Measurements from ENCODE around the gene AR.

AR gene

DNA sequence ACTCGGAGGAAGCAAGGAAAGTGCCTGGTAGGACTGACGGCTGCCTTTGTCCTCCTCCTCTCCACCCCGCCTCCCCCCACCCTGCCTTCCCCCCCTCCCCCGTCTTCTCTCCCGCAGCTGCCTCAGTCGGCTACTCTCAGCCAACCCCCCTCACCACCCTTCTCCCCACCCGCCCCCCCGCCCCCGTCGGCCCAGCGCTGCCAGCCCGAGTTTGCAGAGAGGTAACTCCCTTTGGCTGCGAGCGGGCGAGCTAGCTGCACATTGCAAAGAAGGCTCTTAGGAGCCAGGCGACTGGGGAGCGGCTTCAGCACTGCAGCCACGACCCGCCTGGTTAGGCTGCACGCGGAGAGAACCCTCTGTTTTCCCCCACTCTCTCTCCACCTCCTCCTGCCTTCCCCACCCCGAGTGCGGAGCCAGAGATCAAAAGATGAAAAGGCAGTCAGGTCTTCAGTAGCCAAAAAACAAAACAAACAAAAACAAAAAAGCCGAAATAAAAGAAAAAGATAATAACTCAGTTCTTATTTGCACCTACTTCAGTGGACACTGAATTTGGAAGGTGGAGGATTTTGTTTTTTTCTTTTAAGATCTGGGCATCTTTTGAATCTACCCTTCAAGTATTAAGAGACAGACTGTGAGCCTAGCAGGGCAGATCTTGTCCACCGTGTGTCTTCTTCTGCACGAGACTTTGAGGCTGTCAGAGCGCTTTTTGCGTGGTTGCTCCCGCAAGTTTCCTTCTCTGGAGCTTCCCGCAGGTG is 637 bp downstream of the AR start:
- no peaks in the 10 kb centered on the region for H3K36me3 ChIP-seq (ENCODE audit: control insufficient read depth, insufficient read depth, low read length)
- peak overlapping the region; percentile 67; the same call in 1 of the 2 replicates for H3K4me3 ChIP-seq (ENCODE audit: low read length)
- no peak overlapping the region for H3K27ac ChIP-seq (ENCODE audit: low read length)
- no peaks in the 10 kb centered on the region for H3K27me3 ChIP-seq (ENCODE audit: control insufficient read depth, insufficient read depth, low read length)
- WGBS (ENCODE audit: insufficient coverage, insufficient read length) = no CpG with 5 or more reads among the region's 30 CpGs
- H3K9me3 ChIP-seq (ENCODE audit: control insufficient read depth, insufficient read depth, low read length) = no peaks in the 10 kb centered on the region
- DNase-seq (ENCODE audit: low read depth, low spot score) = no peak
- H3K4me1 ChIP-seq (ENCODE audit: control insufficient read depth, insufficient read depth, low read length) = no peaks in the 10 kb centered on the region; the same call in 1 of the 2 replicates

DNA sequence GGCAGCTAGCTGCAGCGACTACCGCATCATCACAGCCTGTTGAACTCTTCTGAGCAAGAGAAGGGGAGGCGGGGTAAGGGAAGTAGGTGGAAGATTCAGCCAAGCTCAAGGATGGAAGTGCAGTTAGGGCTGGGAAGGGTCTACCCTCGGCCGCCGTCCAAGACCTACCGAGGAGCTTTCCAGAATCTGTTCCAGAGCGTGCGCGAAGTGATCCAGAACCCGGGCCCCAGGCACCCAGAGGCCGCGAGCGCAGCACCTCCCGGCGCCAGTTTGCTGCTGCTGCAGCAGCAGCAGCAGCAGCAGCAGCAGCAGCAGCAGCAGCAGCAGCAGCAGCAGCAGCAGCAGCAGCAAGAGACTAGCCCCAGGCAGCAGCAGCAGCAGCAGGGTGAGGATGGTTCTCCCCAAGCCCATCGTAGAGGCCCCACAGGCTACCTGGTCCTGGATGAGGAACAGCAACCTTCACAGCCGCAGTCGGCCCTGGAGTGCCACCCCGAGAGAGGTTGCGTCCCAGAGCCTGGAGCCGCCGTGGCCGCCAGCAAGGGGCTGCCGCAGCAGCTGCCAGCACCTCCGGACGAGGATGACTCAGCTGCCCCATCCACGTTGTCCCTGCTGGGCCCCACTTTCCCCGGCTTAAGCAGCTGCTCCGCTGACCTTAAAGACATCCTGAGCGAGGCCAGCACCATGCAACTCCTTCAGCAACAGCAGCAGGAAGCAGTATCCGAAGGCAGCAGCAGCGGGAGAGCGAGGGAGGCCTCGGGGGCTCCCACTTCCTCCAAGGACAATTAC is 1.4 kb downstream of the AR start:
- DNase-seq (ENCODE audit: low read depth, low spot score) = no peak
- no CpG with 5 or more reads among the region's 35 CpGs for WGBS (ENCODE audit: insufficient coverage, insufficient read length)
- Histone ChIP-seq H3K27ac (ENCODE audit: low read length) (no peak overlapping the region), H3K4me1 (ENCODE audit: control insufficient read depth, insufficient read depth, low read length) (no peaks in the 10 kb centered on the region; the same call in 1 of the 2 replicates), H3K9me3 (ENCODE audit: control insufficient read depth, insufficient read depth, low read length) (no peaks in the 10 kb centered on the region), H3K4me3 (ENCODE audit: low read length) (peak overlapping the region; percentile 51; the same call in 1 of the 2 replicates), H3K36me3 (ENCODE audit: control insufficient read depth, insufficient read depth, low read length) (no peaks in the 10 kb centered on the region), H3K27me3 (ENCODE audit: control insufficient read depth, insufficient read depth, low read length) (no peaks in the 10 kb centered on the region)

DNA sequence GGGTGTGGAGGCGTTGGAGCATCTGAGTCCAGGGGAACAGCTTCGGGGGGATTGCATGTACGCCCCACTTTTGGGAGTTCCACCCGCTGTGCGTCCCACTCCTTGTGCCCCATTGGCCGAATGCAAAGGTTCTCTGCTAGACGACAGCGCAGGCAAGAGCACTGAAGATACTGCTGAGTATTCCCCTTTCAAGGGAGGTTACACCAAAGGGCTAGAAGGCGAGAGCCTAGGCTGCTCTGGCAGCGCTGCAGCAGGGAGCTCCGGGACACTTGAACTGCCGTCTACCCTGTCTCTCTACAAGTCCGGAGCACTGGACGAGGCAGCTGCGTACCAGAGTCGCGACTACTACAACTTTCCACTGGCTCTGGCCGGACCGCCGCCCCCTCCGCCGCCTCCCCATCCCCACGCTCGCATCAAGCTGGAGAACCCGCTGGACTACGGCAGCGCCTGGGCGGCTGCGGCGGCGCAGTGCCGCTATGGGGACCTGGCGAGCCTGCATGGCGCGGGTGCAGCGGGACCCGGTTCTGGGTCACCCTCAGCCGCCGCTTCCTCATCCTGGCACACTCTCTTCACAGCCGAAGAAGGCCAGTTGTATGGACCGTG is 2.2 kb downstream of the AR start:
- DNase-seq (ENCODE audit: low read depth, low spot score) = no peak
- no peaks in the 10 kb centered on the region for H3K9me3 ChIP-seq (ENCODE audit: control insufficient read depth, insufficient read depth, low read length)
- H3K36me3 ChIP-seq (ENCODE audit: control insufficient read depth, insufficient read depth, low read length) = no peaks in the 10 kb centered on the region
- no peak overlapping the region for H3K27ac ChIP-seq (ENCODE audit: low read length)
- no peaks in the 10 kb centered on the region; the same call in 1 of the 2 replicates for H3K4me1 ChIP-seq (ENCODE audit: control insufficient read depth, insufficient read depth, low read length)
- WGBS (ENCODE audit: insufficient coverage, insufficient read length) = no CpG with 5 or more reads among the region's 41 CpGs
- H3K27me3 ChIP-seq (ENCODE audit: control insufficient read depth, insufficient read depth, low read length) = no peaks in the 10 kb centered on the region
- H3K4me3 ChIP-seq (ENCODE audit: low read length) = peak overlapping the region; percentile 51; the same call in 1 of the 2 replicates

GRCh38 chrX:67546496-67547423 is 2.9 kb downstream of the AR start:
- Histone ChIP-seq H3K4me3 (ENCODE audit: low read length) (peak overlapping the region; percentile 51; the same call in 1 of the 2 replicates), H3K27ac (ENCODE audit: low read length) (no peak overlapping the region)

GRCh38 chrX:67555578-67556203 is 11.9 kb downstream of the AR start:
- Histone ChIP-seq H3K4me3 (ENCODE audit: low read length) (no peak overlapping the region), H3K9me3 (ENCODE audit: control insufficient read depth, insufficient read depth, low read length) (no peaks in the 10 kb centered on the region)
- DNase-seq (ENCODE audit: low read depth, low spot score) = no peak

More at GRCh38 chrX:67546496-67547423, 2.9 kb downstream of the AR start:
- Histone ChIP-seq H3K36me3 (ENCODE audit: control insufficient read depth, insufficient read depth, low read length) (no peaks in the 10 kb centered on the region), H3K4me1 (ENCODE audit: control insufficient read depth, insufficient read depth, low read length) (no peaks in the 10 kb centered on the region; the same call in 1 of the 2 replicates), H3K27me3 (ENCODE audit: control insufficient read depth, insufficient read depth, low read length) (no peaks in the 10 kb centered on the region), H3K9me3 (ENCODE audit: control insufficient read depth, insufficient read depth, low read length) (no peaks in the 10 kb centered on the region)
- no CpG with 5 or more reads among the region's 44 CpGs for WGBS (ENCODE audit: insufficient coverage, insufficient read length)
- DNase-seq (ENCODE audit: low read depth, low spot score) = no peak

GRCh38 chrX:67558267-67558666 is 14.4 kb downstream of the AR start:
- DNase-seq (ENCODE audit: low read depth, low spot score) = no peak
- Histone ChIP-seq H3K4me1 (ENCODE audit: control insufficient read depth, insufficient read depth, low read length) (no peaks in the 10 kb centered on the region), H3K9me3 (ENCODE audit: control insufficient read depth, insufficient read depth, low read length) (no peaks in the 10 kb centered on the region), H3K4me3 (ENCODE audit: low read length) (no peak overlapping the region), H3K27ac (ENCODE audit: low read length) (no peak overlapping the region), H3K36me3 (ENCODE audit: control insufficient read depth, insufficient read depth, low read length) (no peaks in the 10 kb centered on the region), H3K27me3 (ENCODE audit: control insufficient read depth, insufficient read depth, low read length) (no peaks in the 10 kb centered on the region)
- WGBS (ENCODE audit: insufficient coverage, insufficient read length) = no CpG with 5 or more reads among the region's 1 CpG

More at GRCh38 chrX:67555578-67556203, 11.9 kb downstream of the AR start:
- no CpG with 5 or more reads among the region's 7 CpGs for WGBS (ENCODE audit: insufficient coverage, insufficient read length)
- Histone ChIP-seq H3K4me1 (ENCODE audit: control insufficient read depth, insufficient read depth, low read length) (no peaks in the 10 kb centered on the region), H3K36me3 (ENCODE audit: control insufficient read depth, insufficient read depth, low read length) (no peaks in the 10 kb centered on the region), H3K27me3 (ENCODE audit: control insufficient read depth, insufficient read depth, low read length) (no peaks in the 10 kb centered on the region), H3K27ac (ENCODE audit: low read length) (no peak overlapping the region)

DNA sequence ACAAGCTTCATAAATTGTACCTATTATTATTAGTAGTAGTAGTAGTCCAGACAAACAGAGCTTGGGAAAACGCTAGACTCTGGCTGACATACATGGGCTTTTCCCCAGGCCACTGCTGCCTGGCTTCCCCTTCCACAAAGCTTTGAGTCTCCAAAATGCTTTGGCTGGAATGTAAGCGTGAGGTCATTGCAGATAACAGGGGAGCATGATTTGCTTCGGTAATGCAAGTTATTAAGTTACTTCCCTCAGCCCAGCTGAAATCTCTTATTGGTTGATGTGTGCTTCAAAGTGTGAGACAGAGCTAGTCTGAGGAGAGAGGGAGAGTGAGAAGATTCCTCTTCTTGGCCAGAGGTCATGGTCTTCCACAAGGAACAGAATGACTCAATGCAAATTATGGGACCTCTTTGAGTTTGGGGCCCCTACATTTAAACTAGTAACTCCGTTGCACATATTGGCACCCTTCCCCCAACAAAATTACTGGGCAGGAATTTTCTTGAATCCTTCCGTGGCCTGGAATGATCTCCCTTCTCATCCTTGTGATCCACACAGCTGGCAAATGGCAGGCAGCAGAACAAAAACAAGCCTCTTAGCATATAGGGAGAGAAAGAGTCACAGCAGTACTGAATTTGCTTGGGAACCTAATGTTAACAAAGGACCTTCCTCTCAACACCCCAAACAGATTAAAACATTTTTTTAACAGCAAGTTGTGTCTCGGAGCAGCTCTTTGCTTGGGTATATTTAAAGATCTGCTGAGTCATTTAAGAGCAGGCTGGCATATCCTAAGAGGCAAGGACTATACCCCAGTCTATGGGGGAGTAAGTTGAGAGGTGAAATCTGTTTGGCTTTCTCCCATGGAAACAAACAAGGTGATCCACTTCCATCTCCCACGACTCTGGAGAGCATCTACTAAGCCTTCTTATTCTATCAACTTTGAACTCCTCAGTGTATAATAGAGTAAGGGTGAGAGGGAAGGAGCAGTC is 19.9 kb downstream of the AR start:
- Histone ChIP-seq H3K27me3 (ENCODE audit: control insufficient read depth, insufficient read depth, low read length) (no peaks in the 10 kb centered on the region), H3K27ac (ENCODE audit: low read length) (no peak overlapping the region), H3K9me3 (ENCODE audit: control insufficient read depth, insufficient read depth, low read length) (no peaks in the 10 kb centered on the region), H3K36me3 (ENCODE audit: control insufficient read depth, insufficient read depth, low read length) (no peaks in the 10 kb centered on the region), H3K4me1 (ENCODE audit: control insufficient read depth, insufficient read depth, low read length) (no peaks in the 10 kb centered on the region; the same call in 1 of the 2 replicates), H3K4me3 (ENCODE audit: low read length) (no peak overlapping the region)
- no peak for DNase-seq (ENCODE audit: low read depth, low spot score)
- WGBS (ENCODE audit: insufficient coverage, insufficient read length) = no CpG with 5 or more reads among the region's 7 CpGs

DNA sequence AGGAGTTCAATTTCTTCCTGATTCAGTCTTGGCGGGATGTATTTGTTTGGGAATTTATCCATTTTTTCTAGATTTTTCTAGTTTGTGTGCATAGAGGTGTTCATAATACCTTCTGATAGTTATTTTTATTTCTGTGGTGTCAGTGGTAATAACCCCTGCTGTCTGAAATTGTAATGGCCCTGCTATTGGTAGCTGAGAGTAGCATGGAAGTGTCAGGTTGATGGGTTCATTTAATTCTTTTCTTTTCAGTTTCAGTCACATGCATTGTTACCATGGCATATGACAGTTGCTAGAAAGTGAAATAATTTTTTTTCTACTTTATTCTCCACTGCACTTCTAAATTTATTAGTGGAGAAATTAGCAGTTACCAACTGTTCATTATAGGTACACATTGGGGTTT is 20.7 kb downstream of the AR start:
- WGBS (ENCODE audit: insufficient coverage, insufficient read length) = no CpG with 5 or more reads among the region's 1 CpG
- H3K4me1 ChIP-seq (ENCODE audit: control insufficient read depth, insufficient read depth, low read length) = no peaks in the 10 kb centered on the region; the same call in 1 of the 2 replicates
- no peaks in the 10 kb centered on the region for H3K9me3 ChIP-seq (ENCODE audit: control insufficient read depth, insufficient read depth, low read length)
- DNase-seq (ENCODE audit: low read depth, low spot score) = no peak
- no peaks in the 10 kb centered on the region for H3K27me3 ChIP-seq (ENCODE audit: control insufficient read depth, insufficient read depth, low read length)
- no peak overlapping the region for H3K27ac ChIP-seq (ENCODE audit: low read length)
- H3K36me3 ChIP-seq (ENCODE audit: control insufficient read depth, insufficient read depth, low read length) = no peaks in the 10 kb centered on the region
- no peak overlapping the region for H3K4me3 ChIP-seq (ENCODE audit: low read length)

GRCh38 chrX:67568769-67569168 is 24.9 kb downstream of the AR start:
- whole genome bisulfite sequencing (ENCODE audit: insufficient coverage, insufficient read length) = no CpG with 5 or more reads among the region's 5 CpGs
- no peaks in the 10 kb centered on the region for H3K9me3 ChIP-seq (ENCODE audit: control insufficient read depth, insufficient read depth, low read length)
- no peak overlapping the region for H3K4me3 ChIP-seq (ENCODE audit: low read length)
- no peaks in the 10 kb centered on the region for H3K36me3 ChIP-seq (ENCODE audit: control insufficient read depth, insufficient read depth, low read length)
- H3K4me1 ChIP-seq (ENCODE audit: control insufficient read depth, insufficient read depth, low read length) = no peaks in the 10 kb centered on the region
- H3K27me3 ChIP-seq (ENCODE audit: control insufficient read depth, insufficient read depth, low read length) = no peaks in the 10 kb centered on the region
- H3K27ac ChIP-seq (ENCODE audit: low read length) = no peak overlapping the region
- DNase-seq (ENCODE audit: low read depth, low spot score) = no peak
